Hepatocyte (in vitro differentiated cells): ENCODE results near the gene TSFM. TPM values are rescaled to one million over a fixed set of nuclear protein-coding genes. Genes with fewer than 3 reads are reported as not detected.

Experiments
- DNase-seq: peaks from one replicate; pipeline ENCODE4 v3.0.0-alpha.2; 2016; ENCODE audit warnings: low spot score
- H2AFZ ChIP-seq: fragments of 200-600 bp; sonication (generic); 2 replicates; pipeline ENCODE4 v1.6.0; 2016; ENCODE audit warnings: antibody characterized with exemption, mild to moderate bottlenecking
- H3K27ac ChIP-seq: fragments of 200-600 bp; sonication (generic); 2 replicates; pipeline ENCODE4 v1.5.1; 2016; ENCODE audit warnings: mild to moderate bottlenecking
- H3K27me3 ChIP-seq: fragments of 200-600 bp; sonication (generic); 2 replicates; pipeline ENCODE4 v1.6.1; 2016
- H3K36me3 ChIP-seq: fragments of 200-600 bp; sonication (generic); replicated peaks from 2 replicates; pipeline ENCODE4 v1.5.1; 2016; ENCODE audit warnings: low read depth; ENCODE audit not compliant: insufficient read depth
- H3K4me1 ChIP-seq: fragments of 200-600 bp; sonication (generic); 2 replicates; pipeline ENCODE4 v1.5.1; 2016; ENCODE audit warnings: mild to moderate bottlenecking, moderate library complexity; ENCODE audit not compliant: insufficient read depth
- H3K4me2 ChIP-seq: fragments of 200-600 bp; sonication (generic); 2 replicates; pipeline ENCODE4 v1.6.0; 2016
- H3K4me3 ChIP-seq: fragments of 200-600 bp; sonication (generic); 2 replicates; pipeline ENCODE4 v1.5.1; 2016; ENCODE audit warnings: mild to moderate bottlenecking
- H3K79me2 ChIP-seq: fragments of 200-600 bp; sonication (generic); 2 replicates; pipeline ENCODE4 v1.6.0; 2017; ENCODE audit warnings: mild to moderate bottlenecking
- H3K9me2 ChIP-seq: fragments of 200-600 bp; sonication (generic); replicated peaks from 2 replicates; pipeline ENCODE4 v1.6.0; 2017; ENCODE audit warnings: mild to moderate bottlenecking; ENCODE audit not compliant: insufficient read depth
- H3K9me3 ChIP-seq: fragments of 200-600 bp; sonication (generic); 2 replicates; pipeline ENCODE4 v1.5.1; 2016; ENCODE audit warnings: low read depth, mild to moderate bottlenecking
- H4K20me1 ChIP-seq: fragments of 200-600 bp; sonication (generic); 2 replicates; pipeline ENCODE4 v1.6.0; 2016; ENCODE audit warnings: mild to moderate bottlenecking; ENCODE audit not compliant: insufficient read depth, poor library complexity, severe bottlenecking
- CTCF ChIP-seq: fragments of 200-600 bp; sonication (generic); IDR thresholded peaks from 2 replicates; pipeline ENCODE4 v1.5.1; 2016; ENCODE audit warnings: antibody characterized with exemption, mild to moderate bottlenecking; ENCODE audit not compliant: poor library complexity
- EZH2 ChIP-seq: fragments of 200-600 bp; sonication (generic); IDR thresholded peaks from 2 replicates; pipeline ENCODE4 v1.6.1; 2016; ENCODE audit warnings: antibody characterized with exemption, mild to moderate bottlenecking, borderline replicate concordance
- EZH2phosphoT487 ChIP-seq: fragments of 200-600 bp; sonication (generic); IDR thresholded peaks from one replicate; pipeline ENCODE4 v1.6.1; 2018; ENCODE audit warnings: antibody characterized with exemption, mild to moderate bottlenecking, low read depth, moderate library complexity; ENCODE audit not compliant: unreplicated experiment, severe bottlenecking
- WGBS: methylation state at CpG from one replicate; pipeline ENCODE4 v1.1.6; 2016; ENCODE audit warnings: low lambda C conversion rate; ENCODE audit errors: missing lambda C conversion rate; 5-methylcytosine and 5-hydroxymethylcytosine counted together
- polyA plus RNA-seq: library from polyadenylated mRNA; unstranded; fragments of >200 nt; fragmentation: Nextera tagmentation; extraction: Ambion mirVana; gene quantifications from 2 replicates; pipeline ENCODE4 v1.2.1, GENCODE V29; 2016
- total RNA-seq: library from RNA; depleted of rRNA; stranded (reverse); fragments of >200 nt; gene quantifications from 2 replicates; pipeline ENCODE4 v1.2.3, GENCODE V29; 2014

Gene TSFM
- total and polyA plus RNA-seq, 2 experiments from 2014 or later, result 15.7 to 38.9 TPM

- Histone ChIP-seq H3K9me2 (no peaks in the 10 kb centered on the region), H3K27me3 (no peaks in the 10 kb centered on the region), H3K4me3 (no peak overlapping the region), H4K20me1 (no peaks in the 10 kb centered on the region), H3K4me2 (no peak overlapping the region), H3K79me2 (no peaks in the 10 kb centered on the region), H3K27ac (no peak overlapping the region), H2AFZ (no peak overlapping the region), H3K36me3 (no peaks in the 10 kb centered on the region), H3K4me1 (no peaks in the 10 kb centered on the region), H3K9me3 (no peaks in the 10 kb centered on the region)
- WGBS, result 96% methylated on average over 5 of the region's 5 CpGs
- no peak for DNase-seq
- no peak for TF ChIP-seq EZH2
- TF ChIP-seq CTCF, result no peak
- TF ChIP-seq EZH2phosphoT487, result no peak
These were observed 27.9 kb downstream of the TSFM start for GRCh38 chr12:57810450-57810849.

DNA sequence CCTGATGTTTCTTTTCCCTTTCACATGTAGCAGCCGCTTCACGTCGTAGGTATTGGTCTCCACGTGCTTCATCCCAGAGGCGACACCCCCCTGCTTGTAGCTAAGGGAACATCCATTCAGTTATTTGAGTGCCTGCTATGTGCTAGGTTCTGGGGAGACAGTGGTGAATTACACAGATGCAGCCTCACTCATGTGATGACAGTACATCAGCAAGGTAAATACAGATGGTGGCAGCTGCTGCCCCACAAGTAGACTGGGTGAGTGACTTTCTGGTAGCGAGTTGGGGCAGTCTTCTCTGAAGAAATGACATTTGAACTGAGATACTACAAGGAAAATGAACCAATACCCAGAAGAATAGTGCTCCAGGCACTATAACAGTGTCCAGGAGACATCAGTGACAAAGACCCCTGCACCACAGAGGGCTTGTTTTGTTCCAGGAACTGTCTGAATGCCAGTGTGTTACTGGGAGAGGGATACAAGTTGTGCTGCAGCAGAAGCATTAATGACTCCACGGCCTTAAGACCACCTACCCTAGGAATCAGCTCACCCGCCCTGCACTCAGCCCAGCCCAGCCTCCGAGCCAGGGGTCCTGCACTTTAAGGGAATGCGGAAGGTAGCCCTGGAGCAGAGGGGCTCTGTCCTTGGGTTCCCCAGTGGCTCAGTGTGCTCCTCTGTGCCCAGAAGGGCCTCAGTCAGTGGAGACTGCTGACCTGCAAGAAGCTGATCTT is 28.6 kb downstream of the TSFM start:
- Histone ChIP-seq H3K36me3 (no peaks in the 10 kb centered on the region), H3K9me2 (no peaks in the 10 kb centered on the region), H2AFZ (no peak overlapping the region), H3K4me1 (no peaks in the 10 kb centered on the region), H4K20me1 (no peaks in the 10 kb centered on the region), H3K4me3 (no peak overlapping the region), H3K27ac (no peak overlapping the region), H3K27me3 (no peaks in the 10 kb centered on the region), H3K4me2 (no peak overlapping the region), H3K79me2 (no peaks in the 10 kb centered on the region), H3K9me3 (no peaks in the 10 kb centered on the region)
- 93% methylated on average over 10 of the region's 10 CpGs for WGBS
- TF ChIP-seq EZH2, result no peak
- TF ChIP-seq CTCF, result no peak
- DNase-seq, result no peak

GRCh38 chr12:57813111-57813970 is 30.8 kb downstream of the TSFM start:
- H3K9me2 ChIP-seq, result no peaks in the 10 kb centered on the region
- DNase-seq, result no peak
- no peaks in the 10 kb centered on the region for H3K36me3 ChIP-seq
- TF ChIP-seq CTCF (no peak), EZH2 (no peak), EZH2phosphoT487 (no peak)
- H3K27me3 ChIP-seq, result no peaks in the 10 kb centered on the region
- no peak overlapping the region for H3K27ac ChIP-seq
- H3K9me3 ChIP-seq, result no peaks in the 10 kb centered on the region
- H3K4me1 ChIP-seq, result no peaks in the 10 kb centered on the region
- H3K4me3 ChIP-seq, result no peak overlapping the region
- H2AFZ ChIP-seq, result no peak overlapping the region
- whole genome bisulfite sequencing, result 91% methylated on average over 14 of the region's 14 CpGs
- H3K79me2 ChIP-seq, result no peaks in the 10 kb centered on the region
- no peak overlapping the region for H3K4me2 ChIP-seq
- H4K20me1 ChIP-seq, result no peaks in the 10 kb centered on the region
